Sciatic nerve (tissue), 2 donors: ENCODE measurements around the gene TCF7L1. TPM values are rescaled to one million over a fixed set of nuclear protein-coding genes. Genes with fewer than 3 reads are reported as not detected.
"Not testable (repeated sequence)": the region's sequence is repeated elsewhere in the genome, so short reads cannot be mapped to it uniquely, and the experiment has no call there.

Source experiments
- ATAC-seq: fragments of 200-7000 bp; cut with Tn5 transposase; one replicate; pipeline ENCODE4 v1.9.1; 2020; ENCODE audit warnings: mild to moderate bottlenecking, moderate library complexity
- DNase-seq: peaks from one replicate; pipeline ENCODE4 v3.0.0-alpha.2; 2020; ENCODE audit warnings: low spot score
- intact Hi-C: fragments of 100-400 bp; cut with DNase I; formaldehyde crosslinking; loops from one replicate; pipeline ENCODE4 v1.14.2; 2022
- total RNA-seq: library from RNA; stranded (reverse); fragmentation: NEBNext Ultra II Directional; extraction: Animal tissue kit (Norgen Biotek cat#: 25700); gene quantifications from one replicate; pipeline ENCODE4 v1.2.1, GENCODE V29; 2021
- donor health status: DM: no; HTN: no; CAD: no.
- donor health status: DM: no; HTN: no; CAD: no.

The TCF7L1 gene
- 26.9 TPM for total RNA-seq

DNA sequence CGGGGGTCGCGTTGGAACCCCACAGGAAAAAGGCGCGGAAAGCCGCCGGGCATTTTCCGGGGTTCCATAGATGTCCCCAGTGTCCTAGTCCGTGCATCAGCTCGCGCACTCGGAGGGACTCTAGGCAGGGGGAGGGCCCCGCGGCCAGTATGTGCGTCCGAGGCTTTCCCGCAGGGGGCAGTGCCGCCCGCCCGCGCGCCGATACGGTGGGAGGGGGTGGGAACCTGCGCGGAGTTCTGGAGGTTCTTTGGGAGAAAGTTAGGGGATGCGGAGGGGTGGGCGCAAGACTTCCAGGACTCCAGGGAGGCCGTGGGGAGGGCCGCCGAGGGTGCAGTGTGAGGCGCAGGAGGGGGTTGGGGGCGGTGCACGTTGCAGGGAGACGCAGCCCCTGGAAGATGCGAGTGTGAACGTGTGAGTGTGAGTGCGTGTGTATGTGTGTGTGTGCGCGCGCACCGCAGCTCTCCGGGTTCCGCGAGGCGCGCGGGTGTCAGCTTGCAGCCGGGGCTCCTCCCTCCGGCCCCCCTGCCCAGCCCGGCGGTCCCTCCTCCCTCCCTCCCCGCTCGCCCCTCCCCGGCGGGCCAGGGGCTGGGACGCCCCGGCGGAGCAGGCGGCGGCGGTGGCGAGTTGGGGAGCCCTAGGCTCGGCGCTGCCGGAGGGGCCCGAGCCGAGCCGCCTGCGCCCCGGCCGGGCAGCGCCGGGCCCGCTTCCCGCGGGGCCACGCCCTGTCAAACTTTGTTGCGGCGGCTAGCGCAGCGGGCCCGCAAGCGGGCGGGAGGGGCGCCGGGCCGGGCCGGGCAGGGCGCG, at the start of gene TCF7L1:
TCF7L1 (plus strand) TSS at position 559 of the 804 bp plus-strand sequence. CDS start 293 bp downstream, outside the sequence.
- intact Hi-C loops: no loop called here
- DNase-seq: peak; percentile 90
- peak; percentile 97 for ATAC-seq

DNA sequence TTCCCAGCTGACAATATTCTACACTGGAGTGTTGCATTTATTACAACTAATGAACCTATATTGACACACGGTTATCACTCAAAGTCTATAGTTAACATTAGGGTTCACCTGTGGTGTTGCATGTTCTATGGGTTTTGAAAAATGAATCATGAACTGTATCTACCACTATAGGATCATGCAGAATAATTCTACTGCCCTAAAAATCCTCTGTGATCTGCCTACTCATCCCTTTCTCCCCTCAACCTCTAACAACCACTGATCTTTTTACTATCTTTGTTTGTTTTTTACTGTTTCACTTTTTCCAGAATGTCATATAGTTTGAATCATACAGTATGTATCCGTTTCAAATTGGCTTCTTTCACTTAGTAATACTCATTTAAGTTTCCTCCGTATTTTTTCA, 47.6 kb upstream of the TCF7L1 start:
- intact Hi-C loops: no loop called here
- ATAC-seq (no peak), DNase-seq (no peak)

- intact Hi-C loops: no loop called here
- DNase-seq (no peak), ATAC-seq (no peak)
Measured at GRCh38 chr2:85087541-85087940, 45.7 kb upstream of the TCF7L1 start.

GRCh38 chr2:85088921-85089320, 44.3 kb upstream of the TCF7L1 start:
- DNase-seq: no peak
- intact Hi-C loops: no loop called here
- ATAC-seq: no peak

GRCh38 chr2:85089585-85089984, 43.6 kb upstream of the TCF7L1 start:
- intact Hi-C loops: no loop called here
- ATAC-seq: no peak
- DNase-seq: no peak

DNA sequence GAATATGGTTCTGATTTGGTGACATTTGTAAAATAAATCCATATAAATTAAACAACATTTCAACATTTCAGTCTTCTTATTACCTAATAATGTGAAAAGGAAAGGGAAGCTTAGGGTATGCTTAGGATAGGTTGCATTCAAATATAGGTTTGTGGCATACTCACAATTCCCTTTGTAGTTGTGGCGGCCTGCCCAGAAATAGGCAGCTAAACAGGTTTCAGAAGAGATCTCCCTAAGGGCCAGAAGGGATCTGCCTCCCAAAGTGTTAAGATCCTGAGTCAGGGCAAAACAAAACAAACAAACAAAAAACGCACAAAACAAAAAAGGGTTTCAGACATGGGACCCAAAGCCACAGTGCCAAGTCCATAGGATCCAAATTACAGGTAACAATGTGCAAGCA, 41.4 kb upstream of the TCF7L1 start:
- intact Hi-C loops: no loop called here
- DNase-seq: no peak
- ATAC-seq: no peak

- ATAC-seq (no peak), DNase-seq (no peak)
- intact Hi-C loops: no loop called here
Measured at GRCh38 chr2:85095094-85095493, 38.1 kb upstream of the TCF7L1 start.

- intact Hi-C loops: no loop called here
- DNase-seq (no peak), ATAC-seq (no peak)
Measured at GRCh38 chr2:85096616-85097015, 36.6 kb upstream of the TCF7L1 start.

DNA sequence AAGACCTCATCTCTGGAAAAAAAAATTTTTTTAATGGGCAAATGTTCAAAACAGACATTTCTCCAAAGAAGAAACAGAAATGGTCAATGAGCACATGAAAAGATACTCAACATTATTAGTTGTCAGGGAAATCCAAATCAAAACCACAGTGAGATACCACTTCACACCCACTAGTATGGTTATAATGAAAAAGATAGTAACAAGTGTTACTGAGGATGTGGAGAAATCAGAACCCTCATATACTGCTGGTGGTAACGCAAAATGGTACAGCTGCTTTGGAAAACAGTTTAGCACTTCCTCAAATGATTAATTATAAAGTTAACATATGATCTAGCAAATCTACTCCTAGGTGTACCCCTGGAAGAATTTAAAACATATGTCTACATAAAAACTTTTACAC, 29.0 kb upstream of the TCF7L1 start:
- ATAC-seq (no peak), DNase-seq (no peak)
- intact Hi-C loops: no loop called here

DNA sequence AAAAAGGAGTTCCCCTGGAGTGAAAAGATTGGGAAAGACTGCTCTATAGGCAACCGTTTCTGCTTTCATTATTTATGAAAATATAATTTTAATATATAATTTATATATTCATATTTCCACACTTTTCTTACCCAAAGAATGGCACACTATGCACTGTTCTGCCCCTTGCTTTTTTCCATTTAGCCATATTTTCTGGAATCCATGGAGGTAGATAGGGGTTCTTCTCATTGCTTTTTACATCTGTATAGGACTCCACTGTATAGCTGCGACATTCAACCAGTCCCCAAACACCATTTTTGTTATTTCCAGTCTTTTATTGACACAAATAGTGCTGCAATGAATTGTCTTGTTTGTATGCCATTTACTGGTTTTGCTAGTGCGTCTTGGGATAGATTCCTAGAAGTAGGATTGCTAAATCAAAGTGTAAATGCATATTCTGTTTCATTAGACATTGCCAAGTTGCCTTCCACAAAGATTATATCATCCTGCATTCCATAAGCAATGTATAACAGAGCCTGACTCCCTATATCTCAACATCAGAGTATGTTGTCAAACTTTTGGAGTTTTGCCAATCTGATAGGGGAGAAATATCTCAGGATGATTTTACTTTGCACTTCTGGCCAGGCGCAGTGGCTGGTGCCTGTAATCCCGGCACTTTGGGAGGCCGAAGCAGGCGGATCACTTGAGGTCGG, 26.6 kb upstream of the TCF7L1 start:
- no peak for DNase-seq
- ATAC-seq: no peak
- intact Hi-C loops: no loop called here

DNA sequence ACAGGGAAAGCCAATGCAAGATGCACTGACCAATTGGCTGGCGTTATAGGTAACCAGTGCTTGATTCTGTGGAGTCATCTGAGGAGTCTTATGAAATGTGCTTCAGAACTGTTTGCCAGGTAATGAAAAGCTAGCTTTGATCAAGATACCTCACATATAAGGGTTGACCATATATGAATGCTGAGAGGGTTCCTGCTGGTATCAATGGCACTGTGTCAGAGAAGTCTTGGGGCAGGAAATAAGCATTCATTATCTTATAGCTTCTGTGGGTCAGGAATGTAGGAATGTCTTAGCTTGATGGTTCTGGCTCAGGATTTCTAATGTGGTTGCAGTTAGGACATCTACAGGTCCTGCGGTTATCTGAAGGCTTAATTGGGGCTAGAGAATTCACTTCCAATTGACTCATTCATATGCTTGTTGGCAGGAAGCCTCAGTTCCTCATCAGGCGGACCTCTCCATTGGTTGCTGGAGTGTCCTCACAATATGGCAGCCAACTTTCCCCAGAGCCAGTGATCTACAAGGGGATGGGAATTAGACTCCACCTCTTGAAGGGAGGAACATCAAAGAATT, 22.1 kb upstream of the TCF7L1 start:
- intact Hi-C loops: no loop called here
- ATAC-seq (no peak), DNase-seq (no peak)

DNA sequence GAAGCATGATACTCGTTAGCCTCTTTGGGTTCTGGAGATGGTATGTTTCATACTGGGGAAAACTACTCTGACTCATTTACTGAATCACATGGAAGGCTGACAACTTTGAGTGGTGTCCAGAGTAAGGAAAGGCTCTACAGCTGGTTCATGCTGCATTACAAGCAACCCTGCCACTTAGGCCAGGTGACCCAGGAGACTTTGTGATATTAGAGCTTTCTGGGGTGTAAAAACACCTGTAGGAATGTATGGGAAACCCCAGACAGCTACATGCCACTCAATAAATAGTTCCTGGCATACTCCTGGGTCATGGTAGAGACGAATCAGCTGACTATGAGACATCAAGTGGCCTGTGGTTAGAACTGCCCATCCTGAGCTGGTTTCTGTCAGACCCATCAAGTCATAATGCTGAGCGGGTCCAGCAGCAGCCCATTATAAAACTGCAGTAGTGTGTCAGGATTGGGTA, 21.3 kb upstream of the TCF7L1 start:
- DNase-seq: no peak
- no peak for ATAC-seq
- intact Hi-C loops: no loop called here

GRCh38 chr2:85112906-85113625, 20.1 kb upstream of the TCF7L1 start:
- DNase-seq: no peak
- intact Hi-C loops: no loop called here
- no peak for ATAC-seq

- ATAC-seq (no peak), DNase-seq (no peak)
- intact Hi-C loops: no loop called here
Measured at GRCh38 chr2:85114586-85115330, 18.4 kb upstream of the TCF7L1 start.

DNA sequence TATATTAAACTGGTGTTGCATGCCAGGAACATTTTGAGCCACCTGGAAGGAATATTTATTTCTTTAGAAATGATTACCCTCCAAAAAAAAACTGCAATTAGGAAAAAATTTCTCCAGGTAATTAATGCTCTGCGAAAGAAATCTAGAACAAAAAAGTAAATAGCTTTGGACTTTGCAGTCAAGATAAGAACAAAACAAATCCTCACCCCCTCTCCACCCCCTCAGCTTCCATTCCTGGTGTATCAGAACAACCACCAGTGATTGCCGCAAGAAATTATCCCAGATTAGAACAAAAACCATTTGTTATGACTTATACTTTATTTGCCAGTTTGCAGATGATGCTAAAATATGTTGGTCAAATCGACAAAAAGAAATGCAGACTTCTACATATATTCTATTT, 17.0 kb upstream of the TCF7L1 start:
- intact Hi-C loops: no loop called here
- no peak for ATAC-seq
- no peak for DNase-seq

DNA sequence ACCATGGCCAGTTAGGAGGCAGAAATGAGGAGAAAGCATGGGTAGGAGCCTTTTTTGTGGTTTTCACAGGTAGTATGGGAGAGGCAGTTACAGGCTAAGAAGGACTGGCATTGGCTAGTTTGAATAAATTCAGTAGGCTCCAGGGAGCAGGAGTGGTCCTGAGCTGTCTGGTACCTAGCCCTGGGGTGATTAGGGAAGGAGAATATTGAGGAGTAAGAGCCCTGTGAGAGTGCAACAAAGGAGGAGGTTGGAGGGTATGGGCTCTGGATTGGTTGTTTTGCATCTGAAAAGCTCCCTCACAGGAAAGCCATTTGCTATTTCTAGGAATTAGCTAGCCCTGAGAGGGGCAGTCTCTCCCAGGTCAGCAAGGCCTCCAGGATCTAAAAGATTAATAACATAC, 13.3 kb upstream of the TCF7L1 start:
- intact Hi-C loops: no loop called here
- ATAC-seq: no peak
- no peak for DNase-seq

- intact Hi-C loops: no loop called here
- DNase-seq (no peak), ATAC-seq (no peak)
Measured at GRCh38 chr2:85120363-85120762, 12.8 kb upstream of the TCF7L1 start.

DNA sequence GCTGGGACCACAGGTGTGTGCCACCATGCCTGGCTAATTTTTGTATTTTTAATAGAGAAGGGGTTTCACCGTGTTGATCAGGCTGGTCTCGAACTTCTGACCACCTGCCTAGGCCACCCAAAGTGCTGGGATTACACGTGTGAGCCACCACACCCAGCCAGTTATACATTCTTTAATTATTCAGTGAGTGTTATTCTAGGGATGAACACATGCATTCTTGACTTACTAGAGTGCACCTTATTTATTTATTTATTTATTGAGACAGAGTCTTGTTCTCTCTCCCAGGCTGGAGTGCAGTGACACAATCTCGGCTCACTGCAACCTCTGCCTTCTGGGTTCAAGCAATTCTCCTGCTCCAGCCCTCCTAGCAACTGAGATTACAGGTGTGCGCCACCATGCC, 6.7 kb upstream of the TCF7L1 start:
- DNase-seq, ATAC-seq, intact Hi-C loops: not testable (repeated sequence)

DNA sequence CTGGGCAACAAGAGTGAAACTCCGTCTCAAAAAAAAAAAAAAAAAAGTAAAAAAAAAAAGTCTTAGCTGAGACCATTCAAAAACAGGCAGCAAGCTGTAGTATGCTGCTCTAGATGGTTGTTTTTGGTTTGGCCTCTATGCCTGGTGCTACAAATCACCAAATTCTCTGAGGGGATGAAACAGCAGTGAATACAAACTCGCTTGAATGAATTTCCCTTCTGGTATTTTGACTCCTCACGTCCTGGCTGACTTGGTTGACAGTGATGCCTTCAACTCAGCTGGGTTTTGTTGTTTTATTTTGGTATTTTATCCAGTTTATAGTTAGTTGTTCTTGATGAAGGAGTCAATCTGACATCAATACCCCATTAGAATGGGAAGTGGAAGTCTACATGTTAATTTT, 3.3 kb upstream of the TCF7L1 start:
- no peak for DNase-seq
- intact Hi-C loops: no loop called here
- no peak for ATAC-seq
